ENCODE results near the gene LRRN2. TPM values are rescaled to one million over a fixed set of nuclear protein-coding genes. Genes with fewer than 3 reads are reported as not detected.

The LRRN2 gene
- total RNA-seq, 2 donors from 2014 or later = 0.33 to 1.6 TPM

DNA sequence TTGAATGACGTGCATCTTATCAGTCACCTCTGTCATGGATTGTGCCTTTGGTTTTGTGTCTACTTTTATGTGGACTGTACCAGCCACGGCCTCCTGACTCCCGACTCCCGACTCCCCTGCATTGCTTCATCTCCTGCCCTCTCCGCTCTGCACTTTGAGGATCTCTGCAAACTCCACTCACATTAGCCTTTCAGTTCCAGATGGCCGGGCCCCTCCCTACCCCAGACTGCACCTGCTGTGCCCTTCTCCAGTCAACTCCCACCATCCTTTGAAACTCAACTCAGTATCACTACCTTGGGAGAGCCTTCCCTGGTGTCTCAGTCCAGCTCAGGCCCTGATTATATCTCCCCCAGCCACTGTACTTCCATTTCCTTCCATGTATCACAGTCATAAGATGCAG is 97.9 kb downstream of the LRRN2 start:
- intact Hi-C loops (cut with DNase I) = no loop called here
- no peaks in the 10 kb centered on the region for H3K36me3 ChIP-seq (replicated peaks in 1 of 2; ENCODE audit: insufficient read depth in 1 of 2, low read depth in 2 of 2)
- H3K4me3 ChIP-seq = no peak overlapping the region
- no peak for TF ChIP-seq POLR2A (IDR thresholded peaks at IDR 0.05)
- TF ChIP-seq, protein P1, sequence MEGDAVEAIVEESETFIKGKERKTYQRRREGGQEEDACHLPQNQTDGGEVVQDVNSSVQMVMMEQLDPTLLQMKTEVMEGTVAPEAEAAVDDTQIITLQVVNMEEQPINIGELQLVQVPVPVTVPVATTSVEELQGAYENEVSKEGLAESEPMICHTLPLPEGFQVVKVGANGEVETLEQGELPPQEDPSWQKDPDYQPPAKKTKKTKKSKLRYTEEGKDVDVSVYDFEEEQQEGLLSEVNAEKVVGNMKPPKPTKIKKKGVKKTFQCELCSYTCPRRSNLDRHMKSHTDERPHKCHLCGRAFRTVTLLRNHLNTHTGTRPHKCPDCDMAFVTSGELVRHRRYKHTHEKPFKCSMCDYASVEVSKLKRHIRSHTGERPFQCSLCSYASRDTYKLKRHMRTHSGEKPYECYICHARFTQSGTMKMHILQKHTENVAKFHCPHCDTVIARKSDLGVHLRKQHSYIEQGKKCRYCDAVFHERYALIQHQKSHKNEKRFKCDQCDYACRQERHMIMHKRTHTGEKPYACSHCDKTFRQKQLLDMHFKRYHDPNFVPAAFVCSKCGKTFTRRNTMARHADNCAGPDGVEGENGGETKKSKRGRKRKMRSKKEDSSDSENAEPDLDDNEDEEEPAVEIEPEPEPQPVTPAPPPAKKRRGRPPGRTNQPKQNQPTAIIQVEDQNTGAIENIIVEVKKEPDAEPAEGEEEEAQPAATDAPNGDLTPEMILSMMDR (IDR thresholded peaks at IDR 0.05) = no peak
- no peak for ATAC-seq
- H3K27ac ChIP-seq = no peak overlapping the region
- no peaks in the 10 kb centered on the region for H3K27me3 ChIP-seq
- DNase-seq = no peak
- no peaks in the 10 kb centered on the region for H3K9me3 ChIP-seq
- 79 to 87% methylated on average over 6 of the region's 6 CpGs for WGBS, 2 donors
- no peaks in the 10 kb centered on the region for H3K4me1 ChIP-seq

DNA sequence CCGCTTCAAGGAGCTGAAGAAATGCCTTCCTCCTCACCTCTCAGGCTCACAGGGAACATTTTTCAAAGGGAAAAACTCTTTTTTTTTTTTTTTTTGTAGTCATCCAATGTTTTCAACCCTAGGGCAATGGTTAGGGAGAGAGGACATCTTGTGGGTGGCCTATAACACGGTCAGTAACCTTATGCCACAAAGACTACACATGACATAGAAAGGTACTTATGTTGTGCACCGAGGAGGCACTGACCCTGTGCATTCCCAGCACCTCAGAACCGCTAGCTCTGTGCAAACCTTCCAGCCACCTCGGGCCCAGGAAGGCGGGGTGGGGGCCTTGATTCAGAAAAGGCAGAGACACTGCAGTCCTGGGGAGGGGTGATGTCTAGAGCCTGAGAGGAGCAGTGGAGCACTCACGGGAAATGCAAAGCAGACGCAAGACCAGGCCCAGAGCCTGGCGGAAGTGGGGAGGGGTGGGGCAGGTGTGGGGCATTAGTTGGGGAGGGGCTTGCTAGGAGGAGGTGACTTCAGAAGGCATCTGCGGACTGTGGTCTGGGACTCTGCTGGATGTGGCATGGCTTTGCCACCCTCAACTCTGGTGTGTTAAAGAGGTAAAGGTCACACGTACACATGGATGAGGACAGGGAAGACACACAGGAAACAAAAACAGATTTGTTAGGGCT is 100.7 kb downstream of the LRRN2 start:
- H3K36me3 ChIP-seq (replicated peaks in 1 of 2; ENCODE audit: insufficient read depth in 1 of 2, low read depth in 2 of 2) = no peaks in the 10 kb centered on the region
- intact Hi-C loops (cut with DNase I) = no loop called here
- H3K4me3 ChIP-seq = no peak overlapping the region
- DNase-seq (no peak), ATAC-seq (no peak)
- no peak overlapping the region for H3K27ac ChIP-seq
- WGBS, 2 donors = 74 to 85% methylated on average over 11 of the region's 11 CpGs
- TF ChIP-seq POLR2A (IDR thresholded peaks at IDR 0.05) = no peak
- TF ChIP-seq, protein P1 (IDR thresholded peaks at IDR 0.05) = no peak
- H3K9me3 ChIP-seq = no peaks in the 10 kb centered on the region
- H3K4me1 ChIP-seq = no peaks in the 10 kb centered on the region
- H3K27me3 ChIP-seq = no peaks in the 10 kb centered on the region

DNA sequence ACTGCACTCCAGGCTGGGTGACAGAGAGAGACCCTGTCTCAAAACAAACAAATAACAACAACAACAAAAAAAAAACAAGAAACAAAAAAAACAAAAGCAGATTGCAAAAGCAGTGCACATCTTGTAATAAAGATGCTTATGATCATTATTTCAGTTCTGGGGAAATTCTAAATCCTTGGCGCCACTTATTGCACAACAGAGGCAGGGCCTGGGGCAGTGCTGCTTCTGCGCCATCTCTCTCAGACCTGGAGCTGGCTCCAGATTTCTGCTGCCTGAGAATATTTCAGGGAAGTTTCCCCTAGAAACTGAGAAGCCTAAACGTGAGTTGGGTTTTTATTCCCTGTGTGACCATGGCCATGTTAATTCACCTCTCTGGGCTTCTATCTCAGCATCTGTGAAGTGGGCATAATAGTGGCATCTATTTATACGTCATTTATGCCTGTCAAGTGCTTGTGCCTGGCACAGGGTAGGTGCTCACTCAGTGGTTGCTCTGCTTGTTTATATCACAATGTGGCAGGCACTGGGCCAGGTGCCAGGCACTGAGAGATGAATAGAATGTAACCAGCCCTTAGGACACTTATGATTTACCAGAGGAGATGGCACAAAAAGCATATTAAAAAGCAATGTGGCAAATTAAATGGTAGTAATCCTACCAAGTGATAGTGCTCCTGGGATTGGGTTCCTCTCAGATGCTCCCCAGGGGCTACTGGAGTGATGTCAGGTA is 101.5 kb downstream of the LRRN2 start:
- Histone ChIP-seq H3K4me1 (no peaks in the 10 kb centered on the region), H3K9me3 (no peaks in the 10 kb centered on the region), H3K27ac (no peak overlapping the region), H3K27me3 (no peaks in the 10 kb centered on the region), H3K4me3 (no peak overlapping the region), H3K36me3 (replicated peaks in 1 of 2; ENCODE audit: insufficient read depth in 1 of 2, low read depth in 2 of 2) (no peaks in the 10 kb centered on the region)
- intact Hi-C loops (cut with DNase I) = no loop called here
- DNase-seq (peak in 2 of 4 donors; percentile 29 to 43), ATAC-seq (no peak)
- TF ChIP-seq, protein P1 (IDR thresholded peaks at IDR 0.05) = no peak
- TF ChIP-seq POLR2A (IDR thresholded peaks at IDR 0.05) = no peak
- WGBS, 2 donors = 67 to 75% methylated on average over 4 of the region's 4 CpGs

DNA sequence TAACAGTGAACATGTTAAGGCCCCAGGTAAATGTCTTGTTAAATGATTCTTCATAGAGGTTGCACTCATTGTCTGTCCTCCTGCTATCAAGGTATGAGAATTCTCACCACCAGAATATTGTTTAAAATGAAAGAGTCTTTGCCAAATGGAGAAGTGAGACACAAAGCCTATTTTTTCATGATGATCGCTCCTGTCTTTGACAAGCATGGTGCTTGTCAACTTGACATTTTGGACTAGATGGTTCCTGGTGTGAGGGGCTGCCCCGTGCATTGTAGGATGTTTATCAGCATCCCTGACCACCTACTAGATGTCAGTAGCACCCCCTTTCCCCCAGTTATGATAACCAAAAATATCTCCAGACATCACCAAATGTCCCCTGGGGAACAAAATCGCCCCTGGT is 103.8 kb downstream of the LRRN2 start:
- ATAC-seq = no peak
- no peak overlapping the region for H3K27ac ChIP-seq
- intact Hi-C loops (cut with DNase I) = no loop called here
- 82 to 89% methylated on average over 3 of the region's 3 CpGs for WGBS, 2 donors
- DNase-seq = no peak
- no peak overlapping the region for H3K4me3 ChIP-seq
- no peaks in the 10 kb centered on the region for H3K27me3 ChIP-seq
- TF ChIP-seq, protein P1 (IDR thresholded peaks at IDR 0.05) = no peak
- TF ChIP-seq POLR2A (IDR thresholded peaks at IDR 0.05) = no peak
- H3K9me3 ChIP-seq = no peaks in the 10 kb centered on the region
- peaks cover 5% of the 10 kb centered on the region for H3K4me1 ChIP-seq
- no peaks in the 10 kb centered on the region for H3K36me3 ChIP-seq (replicated peaks in 1 of 2; ENCODE audit: insufficient read depth in 1 of 2, low read depth in 2 of 2)

Measured in body of pancreas (tissue), 4 donors.